Prostate gland (tissue), 2 donors: ENCODE measurements around the gene MYH15. TPM values are rescaled to one million over a fixed set of nuclear protein-coding genes. Genes with fewer than 3 reads are reported as not detected.
A peak's percentile ranks its signal among the peaks of the same experiment; 100 is the strongest.

Source experiments
- DNase-seq: peaks from one replicate; pipeline ENCODE4 v3.0.0-alpha.2; 2019; ENCODE audit warnings: low spot score
- H3K27ac ChIP-seq, 2 donors: fragments of 200-600 bp; sonication (generic); 2 replicates each; pipeline ENCODE4 v1.5.1; 2017 to 2019
- H3K27me3 ChIP-seq: fragments of 200-600 bp; sonication (generic); replicated peaks from 2 replicates; pipeline ENCODE4 v1.5.1; 2019; ENCODE audit not compliant: insufficient read depth
- H3K36me3 ChIP-seq, 2 donors: fragments of 200-600 bp; sonication (generic); 1 replicate in 1 of 2; 2 replicates in 1 of 2; pipeline versions ENCODE4 v1.5.1 to v1.8.1; 2017 to 2019
- H3K4me1 ChIP-seq: fragments of 200-600 bp; sonication (generic); replicated peaks from 2 replicates; pipeline ENCODE4 v1.5.1; 2019
- H3K4me3 ChIP-seq, 2 donors: fragments of 200-600 bp; sonication (generic); 2 replicates each; pipeline ENCODE4 v1.5.1; 2017 to 2019
- H3K9me3 ChIP-seq: fragments of 200-600 bp; sonication (generic); 2 replicates; pipeline ENCODE4 v1.5.1; 2017
- CTCF ChIP-seq, 4 experiments: fragments of 200-600 bp in 2 of 4; fragments of 450-650 bp in 2 of 4; sonication (generic) in 2 of 4; IDR thresholded peaks; 1 replicate in 3 of 4; 2 replicates in 1 of 4; pipeline ENCODE4 v1.5.1; 2016 to 2019; ENCODE audit warnings: antibody characterized with exemption in 4 of 4, mild to moderate bottlenecking in 2 of 4, moderate library complexity in 2 of 4
- POLR2A ChIP-seq: fragments of 450-650 bp; IDR thresholded peaks from one replicate; pipeline ENCODE4 v1.6.1; 2016; ENCODE audit warnings: antibody characterized with exemption, mild to moderate bottlenecking
- POLR2AphosphoS5 ChIP-seq: sonication (generic); formaldehyde crosslinking; IDR thresholded peaks from one replicate; pipeline ENCODE4 v1.6.1; 2017; ENCODE audit warnings: antibody characterized with exemption
- WGBS: methylation state at CpG from one replicate; pipeline ENCODE4 v1.1.5; 2018; 5-methylcytosine and 5-hydroxymethylcytosine counted together
- intact Hi-C: fragments of 100-400 bp; cut with DNase I; formaldehyde crosslinking; loops from one replicate; pipeline ENCODE4 v1.14.2; 2022
- total RNA-seq, 2 donors: library from RNA; depleted of rRNA; stranded (reverse); fragments of >200 nt; gene quantifications; one replicate each; pipeline ENCODE4 v1.1.0, GENCODE V29; 2016

The MYH15 gene
- total RNA-seq, 2 donors from 2014 or later, result 0.68 TPM

GRCh38 chr3:108391917-108392593 is 118.3 kb downstream of the MYH15 start:
- intact Hi-C loops, result no loop called here
- WGBS, result 46% methylated on average over 3 of the region's 3 CpGs

GRCh38 chr3:108389372-108389771 is 121.0 kb downstream of the MYH15 start:
- H3K9me3 ChIP-seq, result no peaks in the 10 kb centered on the region
- no peaks in the 10 kb centered on the region for H3K4me1 ChIP-seq
- H3K27me3 ChIP-seq, result no peaks in the 10 kb centered on the region
- H3K27ac ChIP-seq, result no peak overlapping the region
- no peaks in the 10 kb centered on the region for H3K36me3 ChIP-seq
- TF ChIP-seq CTCF (IDR thresholded peaks at IDR 0.05), result no peak
- no peak for TF ChIP-seq POLR2AphosphoS5
- no peak for TF ChIP-seq POLR2A
- no peak for DNase-seq
- no peak overlapping the region for H3K4me3 ChIP-seq
- 54% methylated on average over 1 of the region's 1 CpG for WGBS
- intact Hi-C loops, result no loop called here

More at GRCh38 chr3:108391917-108392593, 118.3 kb downstream of the MYH15 start:
- Histone ChIP-seq H3K27me3 (no peaks in the 10 kb centered on the region), H3K27ac (peak overlapping the region in 1 of 2 donors; percentile 19), H3K4me1 (no peaks in the 10 kb centered on the region), H3K4me3 (no peak overlapping the region), H3K36me3 (no peaks in the 10 kb centered on the region), H3K9me3 (no peaks in the 10 kb centered on the region)
- TF ChIP-seq POLR2AphosphoS5, result peak; percentile 69
- TF ChIP-seq POLR2A, result no peak
- DNase-seq, result peak; percentile 49

GRCh38 chr3:108388136-108389132 is 122.0 kb downstream of the MYH15 start:
- DNase-seq, result no peak
- WGBS, result 79% methylated on average over 12 of the region's 12 CpGs
- intact Hi-C loops, result no loop called here
- Histone ChIP-seq H3K27me3 (no peaks in the 10 kb centered on the region), H3K4me3 (no peak overlapping the region), H3K9me3 (no peaks in the 10 kb centered on the region), H3K36me3 (no peaks in the 10 kb centered on the region), H3K4me1 (peaks cover 6% of the 10 kb centered on the region), H3K27ac (no peak overlapping the region)
- TF ChIP-seq POLR2A, result no peak
- no peak for TF ChIP-seq CTCF (IDR thresholded peaks at IDR 0.05)
- TF ChIP-seq POLR2AphosphoS5, result no peak

- H3K36me3 ChIP-seq, result no peaks in the 10 kb centered on the region
- DNase-seq, result no peak
- no peak overlapping the region for H3K4me3 ChIP-seq
- H3K4me1 ChIP-seq, result peaks cover 11% of the 10 kb centered on the region
- H3K27me3 ChIP-seq, result no peaks in the 10 kb centered on the region
- no peaks in the 10 kb centered on the region for H3K9me3 ChIP-seq
- TF ChIP-seq POLR2A, result no peak
- intact Hi-C loops, result no loop called here
- WGBS, result 100% methylated on average over 1 of the region's 1 CpG
- H3K27ac ChIP-seq, result no peak overlapping the region
Observed at GRCh38 chr3:108387063-108387462, 123.3 kb downstream of the MYH15 start.

GRCh38 chr3:108383306-108383705 is 127.1 kb downstream of the MYH15 start:
- intact Hi-C loops, result no loop called here
- Histone ChIP-seq H3K9me3 (no peaks in the 10 kb centered on the region), H3K27me3 (no peaks in the 10 kb centered on the region), H3K4me1 (peaks cover 14% of the 10 kb centered on the region), H3K4me3 (no peak overlapping the region), H3K36me3 (no peaks in the 10 kb centered on the region), H3K27ac (peak overlapping the region; percentile 12 to 70)
- no peak for DNase-seq
- TF ChIP-seq POLR2AphosphoS5 (peak; percentile 59), POLR2A (no peak)

GRCh38 chr3:108381529-108382140 is 128.8 kb downstream of the MYH15 start:
- intact Hi-C loops, result no loop called here
- Histone ChIP-seq H3K4me1 (peaks cover 14% of the 10 kb centered on the region), H3K27ac (no peak overlapping the region), H3K9me3 (no peaks in the 10 kb centered on the region), H3K4me3 (no peak overlapping the region), H3K27me3 (no peaks in the 10 kb centered on the region), H3K36me3 (no peaks in the 10 kb centered on the region)
- TF ChIP-seq POLR2AphosphoS5 (no peak), CTCF (IDR thresholded peaks at IDR 0.05) (no peak), POLR2A (no peak)
- WGBS, result 76% methylated on average over 3 of the region's 3 CpGs
- no peak for DNase-seq
